ENCODE data around the gene TEX11.

- TF ChIP-seq CTCF (IDR thresholded peaks at IDR 0.05) (peak in 3 of 6 experiments; percentile 38 to 40 (median 39)), POLR2A (IDR thresholded peaks at IDR 0.05) (no peak)
Observed at GRCh38 chrX:70664726-70665125, 243.8 kb downstream of the TEX11 start.

Measured in Peyer's patch (tissue), 4 donors.